HG03342 (cell line): ENCODE measurements around the gene DDX51.

Experiments used
- ATAC-seq: cut with Tn5 transposase; IDR thresholded peaks from one replicate; pipeline ENCODE4 v1.9.1; 2021; ENCODE audit warnings: mild to moderate bottlenecking, moderate library complexity; ENCODE audit not compliant: unreplicated experiment

DDX51 gene

GRCh38 chr12:132094269-132094891 is 49.7 kb downstream of the DDX51 start:
- ATAC-seq = no peak

- ATAC-seq = no peak
Measured at GRCh38 chr12:132089407-132089910, 54.7 kb downstream of the DDX51 start.
